Activated CD4-positive, alpha-beta memory T cell treated with anti-CD3 and anti-CD28 coated beads for 36 hours (primary cell): Measurements from ENCODE around the gene NFATC1. TPM values are rescaled to one million over a fixed set of nuclear protein-coding genes. Genes with fewer than 3 reads are reported as not detected.
A peak's percentile ranks its signal among the peaks of the same experiment; 100 is the strongest.
"Not testable (repeated sequence)": the region's sequence is repeated elsewhere in the genome, so short reads cannot be mapped to it uniquely, and the experiment has no call there.

Experiments
- CTCF ChIA-PET: fragments of 350-600 bp; sonication (Branson Sonifier 250); formaldehyde crosslinking; loops from one replicate; lab custom pipeline; 2021; ENCODE audit warnings: antibody characterized with exemption, inconsistent platforms; lab: Charles Lee
- POLR2A ChIA-PET: fragments of 350-600 bp; sonication (Branson Sonifier 250); formaldehyde crosslinking; loops from one replicate; lab custom pipeline; 2021; ENCODE audit warnings: antibody characterized with exemption; lab: Charles Lee
- DNase-seq: peaks from one replicate; pipeline ENCODE4 v3.0.0-alpha.2; 2020
- H3K27ac Mint-ChIP-seq: one replicate; pipeline ENCODE4 v1.8.0; 2021; ENCODE audit warnings: mixed read lengths
- H3K27me3 Mint-ChIP-seq: one replicate; pipeline ENCODE4 v1.8.0; 2021; ENCODE audit warnings: mixed read lengths
- H3K36me3 Mint-ChIP-seq: one replicate; pipeline ENCODE4 v1.8.0; 2021; ENCODE audit warnings: mixed read lengths
- H3K4me1 Mint-ChIP-seq: one replicate; pipeline ENCODE4 v1.8.0; 2021; ENCODE audit warnings: low read depth, mixed read lengths
- H3K4me3 Mint-ChIP-seq: one replicate; pipeline ENCODE4 v1.8.0; 2021; ENCODE audit warnings: mild to moderate bottlenecking, mixed read lengths
- H3K9me3 Mint-ChIP-seq: one replicate; pipeline ENCODE4 v1.8.0; 2021; ENCODE audit warnings: mixed read lengths
- intact Hi-C: fragments of 100-400 bp; cut with micrococcal nuclease; formaldehyde crosslinking; loops from one replicate; pipeline ENCODE4 v1.15.1; 2023
- total RNA-seq, 2 experiments: library from RNA; stranded (reverse); gene quantifications; one replicate each; pipeline ENCODE4 v1.2.3, GENCODE V29; 2021

NFATC1 gene
- total RNA-seq, 2 experiments from 2014 or later, result 83.7 to 85.4 TPM

DNA sequence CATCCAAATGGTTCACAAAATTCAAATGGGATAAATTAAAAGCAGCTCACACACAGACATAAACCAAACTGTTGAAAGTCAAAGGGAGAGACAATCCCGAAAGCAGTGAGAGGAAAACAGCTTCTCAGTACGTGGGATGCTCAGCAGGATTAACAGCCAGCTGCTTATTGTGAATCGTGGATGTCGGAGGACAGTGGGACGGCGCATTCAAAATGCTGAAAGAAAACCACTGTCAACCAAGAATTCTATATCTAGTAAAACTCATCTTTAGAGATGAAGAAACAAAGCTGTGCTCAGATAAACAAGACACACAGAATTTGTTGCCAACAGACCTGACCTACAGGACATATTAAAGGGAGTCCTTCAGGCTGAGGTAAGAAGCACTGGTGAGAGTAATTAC lies 102.9 kb downstream of the NFATC1 start:
- Mint-ChIP-seq H3K27me3 (no peaks in the 10 kb centered on the region), H3K4me3 (no peak overlapping the region), H3K4me1 (peaks cover 22% of the 10 kb centered on the region), H3K27ac (no peak overlapping the region), H3K9me3 (peaks cover 39% of the 10 kb centered on the region), H3K36me3 (peaks cover 53% of the 10 kb centered on the region)
- intact Hi-C loops, result no loop called here
- POLR2A ChIA-PET, result no interaction called here
- CTCF ChIA-PET, result no interaction called here
- no peak for DNase-seq

DNA sequence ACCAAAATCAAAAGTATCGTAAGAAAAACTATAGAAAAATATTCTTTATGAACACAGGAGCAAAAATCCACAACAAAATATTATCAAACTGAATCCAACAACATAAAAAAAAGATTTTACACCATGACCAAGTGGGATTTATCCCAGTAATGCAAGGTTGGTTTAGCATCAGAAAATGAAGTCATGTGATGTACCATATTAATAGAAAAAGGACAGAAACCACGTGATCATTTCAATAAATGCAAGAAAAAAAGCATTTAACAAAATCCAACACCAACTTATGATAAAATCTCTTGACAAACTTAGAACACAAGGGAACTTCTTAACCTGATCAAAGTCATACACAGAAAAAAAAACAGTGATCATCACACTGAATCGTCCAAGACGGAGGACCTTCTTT lies 105.3 kb downstream of the NFATC1 start:
- H3K4me1 Mint-ChIP-seq, result peaks cover 39% of the 10 kb centered on the region
- no peak for DNase-seq
- no peak overlapping the region for H3K4me3 Mint-ChIP-seq
- no peaks in the 10 kb centered on the region for H3K27me3 Mint-ChIP-seq
- no peak overlapping the region for H3K27ac Mint-ChIP-seq
- peaks cover 48% of the 10 kb centered on the region for H3K36me3 Mint-ChIP-seq
- peaks cover 38% of the 10 kb centered on the region for H3K9me3 Mint-ChIP-seq
- ChIA-PET CTCF (no interaction called here), POLR2A (no interaction called here)
- intact Hi-C loops, result no loop called here

DNA sequence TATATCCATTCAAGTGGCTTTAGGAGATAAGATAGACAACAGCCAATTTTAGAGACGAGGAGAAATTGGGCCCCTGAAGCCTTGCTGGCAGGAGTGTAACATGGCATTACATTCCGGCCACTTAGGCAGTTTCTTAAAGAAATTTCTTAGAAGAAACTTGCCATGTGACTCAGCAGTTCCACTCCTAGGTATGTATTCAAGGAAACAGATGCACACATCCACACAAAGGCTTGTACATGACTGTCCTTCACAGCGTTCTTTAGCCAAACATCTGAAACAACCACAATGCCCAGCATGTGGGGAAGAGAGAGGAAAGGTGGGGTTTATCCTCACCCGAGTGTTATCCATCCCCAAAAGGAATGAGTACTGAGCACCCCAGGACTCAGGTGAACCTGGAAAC lies 107.1 kb downstream of the NFATC1 start:
- Mint-ChIP-seq H3K27ac (peak overlapping the region; percentile 50), H3K4me1 (peaks cover 54% of the 10 kb centered on the region), H3K36me3 (peaks cover 36% of the 10 kb centered on the region), H3K9me3 (peaks cover 28% of the 10 kb centered on the region), H3K4me3 (no peak overlapping the region), H3K27me3 (no peaks in the 10 kb centered on the region)
- no peak for DNase-seq
- POLR2A ChIA-PET, result no interaction called here
- intact Hi-C loops, result no loop called here
- CTCF ChIA-PET, result no interaction called here

DNA sequence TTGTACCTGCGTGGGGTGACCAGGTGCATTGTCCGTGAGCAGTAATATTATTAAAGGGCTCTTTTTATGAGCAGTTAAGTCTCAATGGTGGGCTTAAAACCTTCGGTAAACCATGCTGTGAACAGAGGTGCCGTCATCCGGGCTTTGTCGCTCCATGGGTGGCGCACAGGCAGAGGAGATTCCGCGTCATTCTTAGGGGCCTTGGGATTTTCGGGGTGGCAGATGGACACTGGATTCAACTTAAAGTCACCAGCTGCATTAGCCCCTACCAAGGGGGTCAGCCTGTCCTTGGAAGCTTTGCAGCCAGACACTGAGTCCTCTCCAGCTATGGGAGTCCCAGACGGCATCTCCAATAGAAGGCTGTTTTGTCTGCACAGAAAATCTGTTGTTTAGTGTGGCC lies 107.7 kb downstream of the NFATC1 start:
- peaks cover 23% of the 10 kb centered on the region for H3K9me3 Mint-ChIP-seq
- H3K27ac Mint-ChIP-seq, result no peak overlapping the region
- POLR2A ChIA-PET, result interaction anchor here (0.6 to 1.9 kb wide), 4 partner anchors 13 to 109 kb away, joined by 3 to 15 read pairs (median 5); no protein-coding TSS in a partner anchor
- no peak for DNase-seq
- CTCF ChIA-PET, result no interaction called here
- H3K4me3 Mint-ChIP-seq, result no peak overlapping the region
- H3K27me3 Mint-ChIP-seq, result no peaks in the 10 kb centered on the region
- intact Hi-C loops, result no loop called here
- H3K4me1 Mint-ChIP-seq, result peaks cover 60% of the 10 kb centered on the region
- peaks cover 32% of the 10 kb centered on the region for H3K36me3 Mint-ChIP-seq

DNA sequence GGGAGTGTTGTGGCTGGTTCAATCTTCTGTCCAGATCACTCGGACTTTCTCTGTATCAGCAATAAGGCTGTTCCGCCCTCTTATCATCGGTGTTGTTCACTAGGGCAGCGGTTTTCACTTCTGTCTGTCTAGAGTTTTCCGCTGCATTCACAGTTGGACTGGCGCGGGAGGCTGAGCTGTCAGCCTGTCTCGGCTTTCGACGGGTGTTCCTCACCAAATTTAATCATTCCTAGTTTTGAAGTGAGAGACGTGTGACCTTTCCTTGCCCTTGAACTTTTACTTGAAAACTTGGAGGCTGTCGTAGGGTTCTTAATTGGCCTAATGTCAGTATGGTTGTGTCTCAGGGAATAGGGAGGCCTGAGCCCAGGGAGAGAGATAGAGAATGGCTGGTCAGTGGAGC lies 108.3 kb downstream of the NFATC1 start:
- DNase-seq, result peak; percentile 29
- ChIA-PET CTCF (no interaction called here), POLR2A (interaction anchor here (1.3 to 1.9 kb wide), 3 partner anchors 13 to 110 kb away, joined by 4 to 15 read pairs (median 6); no protein-coding TSS in a partner anchor)
- H3K27ac Mint-ChIP-seq, result peak overlapping the region; percentile 85
- no peaks in the 10 kb centered on the region for H3K27me3 Mint-ChIP-seq
- intact Hi-C loops, result loop anchor here (1.0 kb wide), 1 partner anchor 19 kb away; no protein-coding TSS in a partner anchor
- H3K9me3 Mint-ChIP-seq, result peaks cover 16% of the 10 kb centered on the region
- H3K36me3 Mint-ChIP-seq, result peaks cover 28% of the 10 kb centered on the region
- peaks cover 62% of the 10 kb centered on the region for H3K4me1 Mint-ChIP-seq
- H3K4me3 Mint-ChIP-seq, result no peak overlapping the region

DNA sequence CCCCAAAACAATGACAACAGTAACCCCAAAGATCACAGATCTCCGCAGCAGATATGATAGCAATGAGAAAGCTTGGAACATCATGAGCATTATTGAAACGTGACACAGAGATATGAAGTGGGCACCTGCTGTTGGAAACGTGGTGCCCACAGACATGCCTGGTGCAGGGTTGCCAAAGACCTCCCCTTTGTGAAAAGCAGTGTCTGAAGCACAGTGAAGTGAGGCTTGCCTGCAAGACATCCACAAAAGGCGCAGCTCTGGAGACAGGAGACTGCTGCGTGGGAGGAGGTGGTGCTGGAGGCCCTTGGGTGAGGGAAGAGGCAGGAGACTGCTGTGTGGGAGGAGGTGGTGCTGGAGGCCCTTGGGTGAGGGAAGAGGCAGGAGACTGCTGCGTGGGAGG lies 108.8 kb downstream of the NFATC1 start:
- peaks cover 61% of the 10 kb centered on the region for H3K4me1 Mint-ChIP-seq
- intact Hi-C loops, result loop anchor here (1.0 kb wide), 1 partner anchor 19 kb away; no protein-coding TSS in a partner anchor
- POLR2A ChIA-PET, result interaction anchor here (1.8 to 1.9 kb wide), 2 partner anchors 12 to 19 kb away, joined by 6 to 15 read pairs; no protein-coding TSS in a partner anchor
- H3K36me3 Mint-ChIP-seq, result peaks cover 23% of the 10 kb centered on the region
- peak overlapping the region; percentile 85 for H3K27ac Mint-ChIP-seq
- H3K9me3 Mint-ChIP-seq, result peaks cover 12% of the 10 kb centered on the region
- H3K27me3 Mint-ChIP-seq, H3K4me3 Mint-ChIP-seq, CTCF ChIA-PET: not testable (repeated sequence)
- peak; percentile 42 for DNase-seq

DNA sequence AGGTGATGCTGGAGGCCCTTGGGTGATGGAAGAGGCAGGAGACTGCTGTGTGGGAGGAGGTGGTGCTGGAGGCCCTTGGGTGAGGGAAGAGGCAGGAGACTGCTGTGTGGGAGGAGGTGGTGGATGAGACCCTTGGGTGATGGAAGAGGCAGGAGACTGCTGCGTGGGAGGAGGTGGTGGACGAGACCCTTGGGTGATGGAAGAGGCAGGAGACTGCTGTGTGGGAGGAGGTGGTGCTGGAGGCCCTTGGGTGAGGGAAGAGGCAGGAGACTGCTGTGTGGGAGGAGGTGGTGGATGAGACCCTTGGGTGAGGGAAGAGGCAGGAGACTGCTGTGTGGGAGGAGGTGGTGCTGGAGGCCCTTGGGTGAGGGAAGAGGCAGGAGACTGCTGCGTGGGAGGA lies 109.7 kb downstream of the NFATC1 start:
- intact Hi-C loops, H3K27me3 Mint-ChIP-seq, H3K4me3 Mint-ChIP-seq, POLR2A ChIA-PET, H3K9me3 Mint-ChIP-seq, DNase-seq, CTCF ChIA-PET: not testable (repeated sequence)
- H3K27ac Mint-ChIP-seq, result peak overlapping the region; percentile 75
- H3K4me1 Mint-ChIP-seq, result peaks cover 64% of the 10 kb centered on the region
- peaks cover 23% of the 10 kb centered on the region for H3K36me3 Mint-ChIP-seq

DNA sequence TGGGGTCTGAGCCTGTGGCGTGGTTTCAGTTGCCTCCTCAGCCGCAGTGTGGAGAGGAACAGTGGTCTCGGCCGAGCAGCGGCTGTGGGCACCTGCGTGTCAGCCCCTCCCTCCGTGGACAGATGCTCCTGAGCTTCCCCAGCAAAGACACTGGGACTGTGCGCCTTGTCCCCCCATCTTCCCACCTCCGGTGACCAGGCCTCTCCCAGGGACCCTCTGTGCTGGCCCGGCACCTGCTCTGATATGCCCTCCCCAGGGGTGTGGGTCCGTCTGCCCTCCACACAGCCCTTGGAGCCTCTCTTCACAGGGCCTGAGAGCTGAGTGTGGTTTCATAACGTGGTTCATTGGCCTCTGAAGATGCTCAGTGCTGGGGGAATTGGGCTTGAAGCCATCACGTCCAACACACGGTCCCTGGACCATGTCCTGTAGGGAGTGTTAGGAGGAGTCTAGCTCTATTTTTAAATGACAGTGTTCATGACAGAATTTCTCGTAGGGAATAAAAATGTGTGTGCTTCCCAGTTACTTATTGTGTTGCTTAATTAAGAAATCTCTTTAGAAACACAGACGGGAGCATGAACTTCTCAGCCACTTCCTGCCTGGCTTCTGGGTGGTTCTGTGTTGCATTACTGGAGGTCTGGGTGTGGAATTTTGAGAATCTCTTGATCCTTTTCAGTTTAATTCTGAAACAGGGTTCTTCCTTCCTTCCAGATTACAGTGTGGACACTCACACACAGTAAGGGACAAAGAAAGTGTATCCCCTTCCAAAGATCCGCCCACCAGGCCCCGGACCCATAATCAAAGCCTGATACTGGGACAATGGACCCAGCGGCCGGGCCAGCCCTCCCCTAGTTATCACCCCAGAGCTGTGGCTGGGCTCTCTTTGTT lies 110.7 kb downstream of the NFATC1 start:
- intact Hi-C loops, result loop anchor here (1.0 kb wide), 1 partner anchor 10 kb away; no protein-coding TSS in a partner anchor
- no peak for DNase-seq
- Mint-ChIP-seq H3K4me1 (peaks cover 64% of the 10 kb centered on the region), H3K27me3 (no peaks in the 10 kb centered on the region), H3K27ac (peak overlapping the region; percentile 75), H3K4me3 (peak overlapping the region; percentile 29), H3K9me3 (no peaks in the 10 kb centered on the region), H3K36me3 (peaks cover 21% of the 10 kb centered on the region)
- CTCF ChIA-PET, result interaction anchor here (1.8 to 3.9 kb wide), 2 partner anchors 11 to 17 kb away, joined by 6 to 15 read pairs; no protein-coding TSS in a partner anchor
- POLR2A ChIA-PET, result interaction anchor here (1.0 to 2.3 kb wide), 3 partner anchors 10 to 111 kb away, joined by 4 to 12 read pairs (median 9); partner anchors contain the start of gene NFATC1

DNA sequence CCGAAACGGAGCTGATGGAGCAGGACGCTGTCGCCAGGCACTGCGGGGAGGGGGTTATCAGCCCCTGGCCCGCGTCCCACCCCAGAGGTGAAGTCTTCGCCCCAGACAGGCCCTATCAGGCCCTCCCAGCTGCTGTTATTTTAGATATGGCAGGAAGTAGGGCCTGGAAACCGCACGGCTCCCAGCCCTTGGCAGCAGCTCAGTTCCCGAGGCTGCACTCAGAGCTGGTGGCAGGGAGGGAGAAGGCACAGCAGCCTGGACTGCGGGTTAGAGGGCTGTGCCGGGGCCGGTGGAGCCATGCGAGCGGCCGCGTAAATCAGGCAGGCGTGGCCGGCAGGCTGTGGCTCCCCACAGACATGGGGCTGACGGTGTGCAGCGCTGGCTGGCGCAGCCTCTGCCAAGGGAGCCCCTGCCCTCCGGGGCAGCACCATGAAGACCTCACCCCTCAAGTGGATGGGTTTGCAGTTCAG lies 111.4 kb downstream of the NFATC1 start:
- peak; percentile 42 for DNase-seq
- ChIA-PET POLR2A (interaction anchor here (1.0 to 2.3 kb wide), 3 partner anchors 9 to 111 kb away, joined by 4 to 12 read pairs (median 9); partner anchors contain the start of gene NFATC1), CTCF (interaction anchor here (1.8 to 3.9 kb wide), 2 partner anchors 10 to 16 kb away, joined by 6 to 15 read pairs; no protein-coding TSS in a partner anchor)
- H3K27ac Mint-ChIP-seq, result peak overlapping the region; percentile 75
- no peaks in the 10 kb centered on the region for H3K27me3 Mint-ChIP-seq
- peak overlapping the region; percentile 37 for H3K4me3 Mint-ChIP-seq
- peaks cover 60% of the 10 kb centered on the region for H3K4me1 Mint-ChIP-seq
- no peaks in the 10 kb centered on the region for H3K9me3 Mint-ChIP-seq
- H3K36me3 Mint-ChIP-seq, result peaks cover 21% of the 10 kb centered on the region
- intact Hi-C loops, result loop anchor here (1.0 kb wide), 1 partner anchor 9 kb away; no protein-coding TSS in a partner anchor

DNA sequence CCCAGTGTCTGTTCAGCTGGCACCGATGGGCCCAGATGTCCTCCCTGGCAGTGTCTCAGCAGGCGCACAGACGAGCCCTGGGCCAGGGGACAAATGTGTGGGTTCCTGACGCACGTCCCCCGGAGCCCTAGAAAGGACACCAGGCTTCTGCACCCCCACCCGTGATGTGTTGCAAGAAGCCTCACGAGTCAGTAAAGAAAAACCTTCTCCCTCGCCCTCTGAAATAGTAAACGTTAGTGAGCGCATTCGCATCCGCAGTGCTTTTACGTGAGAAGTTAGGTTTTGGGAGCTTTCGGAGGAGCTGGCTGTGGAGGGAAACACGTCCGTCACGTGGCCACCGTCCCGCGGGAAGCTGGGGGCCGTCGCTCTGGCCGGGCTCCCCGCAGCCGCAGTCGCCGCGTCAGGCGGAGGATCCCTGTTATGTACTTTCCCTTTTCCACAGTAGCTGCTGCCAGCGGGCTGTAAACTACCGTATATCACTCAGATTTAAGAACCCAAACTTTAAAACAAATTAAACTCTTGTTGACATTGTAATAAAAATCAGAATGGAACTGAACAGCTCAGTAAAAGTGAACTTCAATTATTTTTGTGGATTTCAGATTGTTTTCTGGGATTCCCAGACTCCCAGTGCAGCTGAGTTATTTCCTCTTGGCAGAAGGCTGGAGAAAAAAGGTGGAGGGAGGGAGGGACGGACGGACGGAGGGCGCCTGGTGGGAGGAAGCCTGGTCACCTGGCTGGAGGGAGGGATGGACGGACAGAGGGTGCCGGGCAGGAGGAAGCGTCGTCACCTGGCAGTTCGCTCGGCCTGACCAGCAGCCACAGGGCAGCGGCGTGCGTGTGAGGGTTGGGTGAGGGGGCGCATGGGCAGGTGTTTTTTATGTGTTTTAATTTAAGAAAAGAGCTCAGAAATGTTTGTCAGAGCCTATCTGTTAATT lies 112.1 kb downstream of the NFATC1 start:
- Mint-ChIP-seq H3K4me1 (peaks cover 53% of the 10 kb centered on the region), H3K9me3 (no peaks in the 10 kb centered on the region), H3K27me3 (no peaks in the 10 kb centered on the region), H3K4me3 (peak overlapping the region; percentile 37), H3K27ac (peak overlapping the region; percentile 75), H3K36me3 (peaks cover 26% of the 10 kb centered on the region)
- POLR2A ChIA-PET, result interaction anchor here (1.0 to 2.3 kb wide), 3 partner anchors 8 to 112 kb away, joined by 4 to 12 read pairs (median 9); partner anchors contain the start of gene NFATC1
- DNase-seq, result no peak
- CTCF ChIA-PET, result interaction anchor here (1.3 to 3.9 kb wide), 3 partner anchors 9 to 22 kb away, joined by 3 to 15 read pairs (median 6); no protein-coding TSS in a partner anchor
- intact Hi-C loops, result loop anchor here (1.0 kb wide), 1 partner anchor 8 kb away; no protein-coding TSS in a partner anchor
